ENCODE data around the gene GALNT4. TPM values are rescaled to one million over a fixed set of nuclear protein-coding genes. Genes with fewer than 3 reads are reported as not detected.

GALNT4 gene
- total RNA-seq, 1 experiment from 2014 or later = 2.1 TPM

Other genes with a start within 250 kb of the GALNT4 start
- gene DUSP6, start 172.3 kb downstream of the GALNT4 start, total RNA-seq (2014; rRNA removed; shearing (Covaris generic)) = 106 and 112 TPM in 2 replicates
- gene POC1B, start 1.3 kb upstream of the GALNT4 start, total RNA-seq (2014; rRNA removed; shearing (Covaris generic)) = 22.6 and 27.7 TPM in 2 replicates
- gene ATP2B1, start 184.0 kb upstream of the GALNT4 start, total RNA-seq (2014; rRNA removed; shearing (Covaris generic)) = 20.6 and 22.2 TPM in 2 replicates

Data from H7 (cell line).